HTERT RPE-1 (cell line): ENCODE data around the gene VWA3A.
"Not testable (repeated sequence)": the region's sequence is repeated elsewhere in the genome, so short reads cannot be mapped to it uniquely, and the experiment has no call there.

Experiments used
- in situ Hi-C: fragments of 300-500 bp; cut with MboI; formaldehyde crosslinking; loops from 4 replicates; pipeline ENCODE4 v1.14.3; 2020; ENCODE audit warnings: low sequenced_read_pairs

Gene VWA3A

DNA sequence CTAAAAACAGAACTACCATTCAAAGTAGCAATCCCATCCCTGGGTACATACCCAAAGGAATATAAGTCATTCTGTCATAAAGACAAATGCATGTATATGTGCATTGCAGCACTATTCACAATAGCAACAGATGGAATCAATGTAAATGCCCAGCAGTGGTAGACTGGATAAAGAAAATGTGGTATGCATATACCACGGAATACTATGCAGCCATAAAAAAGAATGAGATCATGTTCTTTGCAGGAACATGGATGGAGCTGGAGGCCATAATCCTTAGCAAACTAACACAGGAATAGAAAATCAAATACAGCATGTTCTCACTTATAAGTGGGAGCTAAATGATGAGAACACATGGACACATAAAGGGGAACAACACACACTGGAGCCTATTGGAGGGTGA is 36.2 kb downstream of the VWA3A start:
- in situ Hi-C loops = not testable (repeated sequence)

DNA sequence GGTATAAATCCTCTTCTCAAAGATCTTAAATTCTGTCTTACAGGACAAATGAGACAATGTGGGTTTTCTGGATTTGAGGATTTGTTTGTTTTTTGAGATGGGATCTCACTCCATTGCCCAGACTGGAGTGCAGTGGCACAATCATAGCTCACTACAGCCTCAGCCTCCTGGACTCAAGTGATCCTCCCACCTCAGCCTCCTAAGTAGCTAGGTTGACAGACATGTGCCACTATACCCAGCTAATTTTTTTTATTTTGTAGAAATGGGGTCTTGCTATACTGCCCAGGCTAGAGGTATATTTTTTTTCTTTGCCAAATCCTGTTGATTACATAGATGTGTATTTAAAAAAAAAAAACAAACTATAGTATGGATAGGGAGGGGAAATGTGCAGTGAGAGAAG is 38.2 kb downstream of the VWA3A start:
- in situ Hi-C loops = no loop called here

DNA sequence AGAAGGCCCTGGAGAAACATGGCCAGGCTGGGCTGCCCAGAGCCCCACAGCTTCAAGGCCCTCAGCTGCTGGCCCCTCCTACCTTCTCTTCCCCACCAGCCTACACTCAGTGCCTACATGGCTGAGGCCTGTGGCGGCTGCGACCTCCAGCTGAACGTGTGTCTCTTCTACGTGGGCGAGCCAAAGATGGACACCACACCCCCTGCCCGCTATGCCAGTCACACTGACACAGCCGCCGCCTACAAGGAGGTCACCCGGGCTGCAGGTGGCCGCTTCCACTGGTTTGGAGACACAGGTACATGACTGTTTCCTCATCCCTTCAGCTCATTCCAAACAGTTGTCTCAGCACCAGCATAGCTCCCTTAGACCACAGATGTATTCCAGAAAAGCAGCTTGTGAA is 40.5 kb downstream of the VWA3A start:
- in situ Hi-C loops = no loop called here

DNA sequence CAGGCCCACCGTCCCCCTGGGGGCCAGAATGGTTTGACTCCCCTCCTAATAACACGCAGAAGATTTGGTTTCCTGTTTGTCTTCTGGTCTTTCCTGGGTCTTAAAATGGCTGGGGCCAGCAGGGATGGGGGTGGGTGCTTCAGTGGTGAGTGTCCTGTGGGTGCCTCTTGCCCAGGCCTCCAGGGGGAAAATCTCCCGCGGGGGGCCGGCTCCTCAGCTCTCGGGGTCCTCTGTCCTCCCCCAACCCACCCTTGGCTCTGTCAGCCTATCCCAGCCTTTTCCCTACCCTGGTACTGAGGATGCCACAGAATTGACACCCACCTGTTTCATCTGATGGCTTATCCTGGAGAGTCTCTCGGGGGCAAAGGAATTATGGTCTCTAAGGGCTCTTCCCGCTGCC is 46.1 kb downstream of the VWA3A start:
- in situ Hi-C loops = no loop called here

DNA sequence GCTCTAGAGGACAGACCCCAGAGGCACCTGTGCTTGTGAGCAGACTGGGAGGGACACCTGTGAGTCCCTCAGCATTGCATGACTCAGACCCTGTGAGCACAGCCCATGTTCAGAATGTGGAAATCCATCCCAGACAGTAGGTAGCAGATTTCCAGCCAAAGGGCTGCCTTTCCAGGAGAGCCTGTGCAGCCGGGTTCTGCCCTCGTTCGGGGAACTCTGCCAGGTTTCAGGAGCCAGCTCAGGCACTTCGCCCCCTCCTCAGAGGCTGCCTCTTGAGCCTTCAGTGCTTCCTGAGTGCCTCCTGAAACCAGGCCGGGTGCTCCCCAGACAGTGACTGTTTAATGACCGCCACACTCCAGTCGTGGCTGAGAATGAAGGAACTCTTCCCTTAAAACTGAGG is 46.7 kb downstream of the VWA3A start:
- in situ Hi-C loops = no loop called here

DNA sequence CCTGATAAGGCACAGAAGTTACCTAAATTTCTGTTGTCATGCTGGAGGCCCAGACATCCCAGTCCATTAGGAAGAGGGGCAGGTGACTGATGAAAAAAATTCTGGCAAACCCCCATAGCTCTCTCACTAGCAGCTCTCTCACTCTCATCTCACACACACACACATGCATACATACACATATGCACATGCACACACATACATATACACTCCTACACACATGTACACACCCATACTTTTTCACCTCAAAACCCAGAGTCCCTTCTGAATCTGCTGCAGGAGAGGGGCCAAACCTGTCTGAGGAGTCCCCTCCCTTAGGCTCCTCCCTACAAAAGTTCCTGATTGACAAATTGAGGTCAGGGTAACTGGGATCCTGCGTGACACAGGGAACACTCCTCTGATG is 47.4 kb downstream of the VWA3A start:
- in situ Hi-C loops = no loop called here

DNA sequence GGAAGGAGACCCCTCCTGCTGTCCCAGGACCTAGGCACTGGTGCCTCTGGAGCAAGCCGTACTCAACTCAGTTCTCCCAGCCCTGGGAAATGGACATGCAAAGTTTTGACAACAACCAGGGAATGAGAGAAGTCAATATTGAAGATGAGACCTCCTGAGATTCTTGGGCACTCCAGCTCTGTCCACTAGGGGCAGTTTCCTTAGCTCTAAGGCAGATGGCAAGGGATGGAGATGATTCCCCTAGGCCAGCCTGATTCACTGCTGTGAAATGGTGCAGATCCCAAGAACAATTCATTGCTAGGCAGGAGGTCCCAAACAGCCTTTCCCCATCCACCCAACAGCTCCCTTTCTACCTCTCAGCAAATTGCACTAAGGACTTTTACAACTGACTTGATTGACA is 49.4 kb downstream of the VWA3A start:
- in situ Hi-C loops = no loop called here

DNA sequence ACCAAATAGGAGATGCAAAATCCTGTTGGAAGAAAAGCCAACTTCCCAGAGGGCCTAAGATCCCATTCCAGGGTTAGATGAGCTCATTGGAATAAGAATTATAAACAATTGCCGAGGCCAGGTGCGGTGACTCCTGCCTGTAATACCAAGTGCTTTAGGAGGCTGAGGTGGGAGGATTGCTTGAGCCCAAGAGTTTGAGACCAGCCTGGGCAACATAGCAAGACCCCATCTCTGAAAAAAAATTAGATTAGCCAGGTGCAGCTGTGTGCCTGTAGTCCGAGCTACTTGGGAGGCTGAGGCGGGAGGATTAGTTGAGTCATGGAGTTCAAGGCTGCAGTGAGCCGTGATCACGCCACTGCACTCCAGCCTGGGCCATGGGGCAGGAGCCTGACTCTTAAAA is 52.2 kb downstream of the VWA3A start:
- in situ Hi-C loops = no loop called here

DNA sequence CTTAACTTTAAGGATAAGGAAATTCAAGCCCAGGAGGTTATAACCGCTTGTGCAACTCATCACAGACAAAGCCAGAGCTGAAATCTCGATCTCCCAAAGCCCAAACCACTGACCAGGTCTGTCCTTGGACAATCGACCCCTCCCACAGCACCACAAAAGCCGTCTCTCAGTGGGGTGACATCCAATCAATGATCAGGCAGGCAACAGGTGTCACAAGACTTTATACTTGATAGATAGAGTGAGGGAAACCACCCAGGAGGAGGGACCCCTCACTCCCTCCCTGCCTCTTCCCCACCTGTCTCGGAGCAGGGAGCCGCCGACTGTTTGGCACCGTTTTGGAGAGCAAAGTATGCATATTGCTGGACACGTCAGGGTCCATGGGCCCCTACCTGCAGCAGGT is 55.5 kb downstream of the VWA3A start:
- in situ Hi-C loops = no loop called here

DNA sequence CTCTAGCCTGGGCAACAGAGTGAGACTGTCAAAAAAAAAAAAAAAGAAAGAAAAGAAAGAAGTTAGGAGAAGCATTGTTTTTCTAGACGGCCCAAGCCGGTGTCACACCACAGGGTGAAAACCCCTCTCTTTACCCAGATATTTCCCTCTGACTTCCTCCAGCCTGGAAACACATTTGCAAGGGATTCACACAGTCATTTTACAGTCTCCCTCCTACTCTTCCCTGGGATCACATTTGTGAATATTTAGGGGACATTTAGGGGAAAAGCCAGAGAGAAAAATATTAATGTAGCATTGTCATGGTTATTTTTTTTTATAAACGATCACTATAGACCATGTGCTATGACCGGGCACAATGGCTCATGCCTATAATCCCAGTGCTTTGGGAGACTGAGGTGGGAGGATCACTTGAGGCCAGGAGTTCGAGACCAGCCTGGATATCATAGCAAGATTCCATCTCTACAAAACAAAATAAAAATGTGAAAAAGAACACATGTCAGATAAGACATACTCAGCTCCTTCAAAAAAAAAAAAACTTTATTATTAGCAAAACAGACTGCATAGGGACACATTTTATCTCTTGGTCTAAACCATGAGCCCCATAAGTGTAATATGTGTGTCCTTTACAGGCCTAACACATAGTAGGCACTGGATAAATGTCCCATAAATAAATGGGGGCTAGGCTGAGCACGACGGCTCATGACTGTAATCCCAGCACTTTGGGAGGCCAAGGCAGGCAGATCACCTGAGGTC is 59.1 kb downstream of the VWA3A start:
- in situ Hi-C loops = no loop called here

DNA sequence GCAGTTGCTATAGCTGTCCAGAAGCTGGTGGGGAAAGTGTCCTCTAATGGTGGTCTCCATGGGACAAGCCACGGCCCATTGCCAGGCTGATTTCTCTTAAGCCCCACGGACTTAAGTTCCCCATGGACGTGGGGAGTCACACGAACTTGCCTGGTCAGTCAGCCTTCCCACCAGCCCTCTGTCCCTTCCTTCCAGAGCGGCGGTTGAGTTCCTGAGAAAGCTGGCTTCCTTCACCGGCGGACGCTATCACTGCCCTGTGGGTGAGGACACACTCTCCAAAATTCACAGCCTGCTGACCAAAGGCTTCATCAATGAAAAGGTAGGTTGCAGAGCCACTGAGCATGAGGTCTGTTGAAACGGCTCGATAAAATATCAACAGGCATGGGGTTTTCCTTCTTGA is 60.0 kb downstream of the VWA3A start:
- in situ Hi-C loops = no loop called here

DNA sequence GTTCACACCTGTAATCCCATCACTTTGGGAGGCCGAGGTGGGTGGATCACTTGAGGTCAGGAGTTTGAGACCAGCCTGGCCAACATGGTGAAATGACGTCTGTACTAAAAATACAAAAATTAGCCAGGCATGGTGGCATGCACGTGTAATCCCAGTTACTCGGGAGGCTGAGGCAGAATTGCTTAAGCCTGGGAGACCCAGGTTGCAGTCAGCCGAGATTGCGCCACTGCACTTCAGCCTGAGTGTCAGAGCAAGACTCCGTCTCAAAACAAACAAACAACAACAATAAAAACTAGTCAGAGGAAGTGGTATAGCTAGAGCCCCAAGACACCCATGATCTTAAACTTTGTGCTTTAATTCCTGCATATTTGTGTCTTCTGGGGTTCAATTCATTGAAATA is 60.7 kb downstream of the VWA3A start:
- in situ Hi-C loops = not testable (repeated sequence)

DNA sequence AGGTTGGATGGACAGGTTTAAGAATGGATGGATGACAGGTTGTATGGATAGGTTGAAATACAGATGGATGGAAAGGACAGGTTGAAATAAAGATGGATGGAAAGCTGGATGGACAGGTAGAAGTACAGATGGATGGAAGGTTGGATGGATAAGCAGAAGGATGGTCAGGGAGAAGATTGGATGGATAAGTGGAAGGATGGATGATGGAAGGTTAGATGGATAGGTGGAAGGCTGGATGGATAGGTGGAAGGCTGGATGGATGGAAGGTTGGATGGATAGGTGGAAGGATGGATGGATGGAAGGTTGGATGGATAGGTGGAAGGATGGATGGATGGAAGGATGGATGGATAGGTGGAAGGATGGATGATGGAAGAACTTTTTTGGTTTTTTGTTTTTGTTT is 69.1 kb downstream of the VWA3A start:
- in situ Hi-C loops = no loop called here

DNA sequence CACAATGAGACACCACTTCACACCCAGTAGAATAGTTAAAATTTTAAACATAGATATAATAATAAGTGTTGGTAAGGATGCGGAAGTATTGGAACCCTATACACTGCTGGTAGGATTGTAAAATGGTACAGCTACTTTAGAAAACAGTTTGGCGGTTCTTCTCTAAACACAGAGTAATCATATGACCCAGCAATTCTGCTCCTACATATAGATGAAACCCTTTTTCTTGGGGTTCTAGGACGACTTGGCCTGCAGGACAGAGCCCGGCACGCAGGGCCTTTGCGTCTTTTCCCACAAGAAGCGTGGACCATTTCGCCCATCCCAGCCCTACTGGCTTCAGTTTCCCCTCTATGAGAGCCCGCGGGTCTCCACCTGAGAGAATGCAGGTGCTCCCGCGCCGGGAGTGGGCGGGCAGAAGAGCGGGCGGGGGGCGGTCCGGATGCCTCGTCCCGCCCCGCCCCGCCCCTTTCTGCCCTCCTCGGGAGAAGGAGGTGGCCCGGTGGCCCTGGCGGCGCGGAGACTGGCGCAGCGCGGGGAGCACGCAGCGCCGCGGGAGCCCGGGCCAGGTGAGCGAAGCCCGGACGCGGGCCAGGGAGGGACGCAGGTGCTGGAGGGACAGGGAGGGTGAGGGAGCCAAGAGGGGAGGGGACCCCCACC is 69.8 kb downstream of the VWA3A start, which contains the start of gene SDR42E2:
Gene SDR42E2, plus strand, starts transcription at position 508 of the 657 bp plus-strand sequence. CDS start 3,077 bp downstream, outside the sequence.
- in situ Hi-C loops = no loop called here

DNA sequence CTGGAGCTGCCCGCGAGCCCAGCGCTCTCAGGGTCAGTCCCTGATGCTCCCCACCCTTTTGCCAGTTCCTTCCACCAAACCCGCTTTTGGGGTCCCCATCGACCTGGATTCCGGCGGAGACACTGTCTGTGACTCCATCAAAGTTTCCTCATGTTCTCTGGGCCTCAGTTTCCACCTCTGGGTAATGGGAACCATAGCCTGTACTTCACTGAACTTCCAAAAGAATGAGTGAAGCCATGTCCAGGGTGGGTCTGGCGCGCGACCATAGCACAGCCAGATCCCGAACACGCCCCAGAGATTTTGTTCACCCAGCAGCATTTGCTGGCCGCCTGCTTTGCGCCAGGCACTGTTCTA is 70.3 kb downstream of the VWA3A start:
- in situ Hi-C loops = no loop called here

DNA sequence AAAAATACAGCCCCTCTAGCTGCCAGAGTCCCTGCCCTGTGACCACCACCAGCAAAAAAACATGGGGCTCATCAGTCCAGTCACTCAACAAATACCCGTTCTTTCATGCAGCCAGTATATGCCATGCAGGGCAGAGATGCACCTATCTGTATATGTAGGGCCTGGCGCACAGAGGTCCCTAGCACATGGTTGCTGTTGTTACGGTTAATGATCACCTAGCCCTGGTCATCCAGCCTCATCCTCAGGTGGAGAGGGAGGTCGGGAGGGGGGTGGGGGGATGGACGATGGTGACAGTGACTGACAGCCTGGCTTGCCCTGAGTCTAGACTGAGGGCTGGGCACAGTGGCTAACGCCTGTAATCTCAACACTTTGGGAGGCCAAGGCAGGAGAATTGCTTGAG is 71.5 kb downstream of the VWA3A start:
- in situ Hi-C loops = no loop called here

DNA sequence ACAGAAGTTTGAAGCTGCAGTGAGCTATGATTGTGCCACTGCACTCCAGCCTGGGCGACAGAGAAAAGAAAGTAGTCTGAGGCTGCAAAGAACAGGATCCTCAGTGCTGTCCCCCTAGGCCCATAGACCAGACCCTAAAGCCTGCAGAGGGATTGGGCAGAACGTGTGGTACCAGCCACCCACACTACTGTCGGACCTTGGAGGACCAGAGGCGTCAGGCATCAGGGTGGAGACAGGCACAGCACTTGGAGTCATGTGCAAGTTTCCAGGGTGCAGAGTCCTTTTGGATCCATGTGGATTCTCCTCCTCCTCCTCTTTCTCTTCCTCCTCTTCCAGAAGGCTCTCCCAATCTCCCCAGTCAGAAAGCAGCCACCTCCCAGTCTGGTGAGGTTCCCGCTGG is 72.1 kb downstream of the VWA3A start:
- in situ Hi-C loops = no loop called here

DNA sequence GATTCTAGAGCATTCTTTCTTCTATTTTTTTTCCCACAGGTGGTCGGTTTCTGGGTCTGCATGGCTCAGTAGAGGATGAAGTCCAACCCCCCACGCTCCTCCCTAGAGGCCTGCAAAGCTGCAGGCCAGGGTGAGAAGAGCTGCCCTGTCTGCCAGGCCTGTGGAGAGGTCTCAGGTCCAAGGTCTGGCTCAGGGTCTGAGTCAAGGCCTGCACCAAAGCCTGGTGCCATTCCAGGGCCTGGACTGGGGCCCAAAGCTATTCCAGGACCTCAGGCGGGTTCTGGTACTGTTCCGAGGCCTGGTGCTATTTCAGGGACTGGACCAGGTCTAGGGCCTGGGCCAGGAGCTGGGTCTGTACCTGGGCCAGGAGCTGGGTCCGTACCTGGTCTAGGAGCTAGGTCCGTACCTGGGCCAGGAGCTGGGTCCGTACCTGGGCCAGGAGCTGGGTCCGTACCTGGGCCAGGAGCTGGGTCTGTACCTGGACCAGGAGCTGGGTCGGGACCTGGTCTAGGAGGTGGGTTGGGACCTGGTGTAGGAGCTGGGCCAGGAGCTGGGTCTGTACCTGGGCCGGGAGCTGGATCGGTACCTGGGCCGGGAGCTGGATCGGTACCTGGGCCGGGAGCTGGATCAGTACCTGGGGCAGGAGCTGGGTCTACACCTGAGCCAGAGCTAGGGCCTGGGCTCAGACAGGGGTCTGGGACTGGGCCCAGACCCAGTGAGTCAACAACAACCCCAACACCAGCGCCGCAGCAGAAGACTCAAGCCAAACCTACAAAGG is 73.4 kb downstream of the VWA3A start:
- in situ Hi-C loops = no loop called here

DNA sequence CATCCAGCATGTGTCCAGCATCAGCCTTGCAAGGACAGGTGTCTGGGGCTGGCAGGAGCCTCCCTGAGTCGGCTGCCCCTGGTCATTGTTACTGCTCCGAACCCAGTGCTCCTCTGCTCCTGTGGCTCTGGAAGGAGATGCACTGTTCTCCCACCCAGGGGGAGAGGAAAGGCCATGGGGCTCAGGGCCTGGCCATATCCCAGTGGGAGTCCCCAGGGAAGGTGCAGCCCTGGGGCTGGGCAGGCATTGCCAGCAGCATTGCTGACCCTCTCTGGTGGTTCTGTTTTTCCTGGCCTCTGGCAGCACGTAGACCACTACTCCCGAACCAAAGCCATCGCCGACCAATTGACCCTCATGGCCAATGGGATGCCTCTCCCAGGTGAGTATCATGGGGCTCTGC is 79.6 kb downstream of the VWA3A start:
- in situ Hi-C loops = no loop called here

DNA sequence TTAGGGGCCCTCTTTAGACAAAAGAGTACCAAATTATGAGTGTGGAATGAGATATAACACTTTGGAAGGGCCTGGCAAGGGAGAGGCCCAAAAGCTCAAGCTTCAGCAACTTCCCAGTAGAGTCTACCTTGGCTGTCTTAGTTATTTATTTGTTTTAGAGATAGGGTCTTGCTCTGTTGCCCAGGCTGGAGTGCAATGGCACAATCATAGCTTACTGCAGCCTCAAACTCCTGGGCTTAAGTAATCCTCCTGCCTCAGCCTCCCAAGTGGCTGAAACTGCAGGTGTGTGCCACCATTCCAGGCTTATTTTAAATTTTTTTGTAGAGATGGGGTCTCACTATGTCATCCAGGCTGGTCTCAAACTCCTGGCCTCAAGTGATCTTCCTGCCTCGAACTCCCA is 80.3 kb downstream of the VWA3A start:
- in situ Hi-C loops = not testable (repeated sequence)

DNA sequence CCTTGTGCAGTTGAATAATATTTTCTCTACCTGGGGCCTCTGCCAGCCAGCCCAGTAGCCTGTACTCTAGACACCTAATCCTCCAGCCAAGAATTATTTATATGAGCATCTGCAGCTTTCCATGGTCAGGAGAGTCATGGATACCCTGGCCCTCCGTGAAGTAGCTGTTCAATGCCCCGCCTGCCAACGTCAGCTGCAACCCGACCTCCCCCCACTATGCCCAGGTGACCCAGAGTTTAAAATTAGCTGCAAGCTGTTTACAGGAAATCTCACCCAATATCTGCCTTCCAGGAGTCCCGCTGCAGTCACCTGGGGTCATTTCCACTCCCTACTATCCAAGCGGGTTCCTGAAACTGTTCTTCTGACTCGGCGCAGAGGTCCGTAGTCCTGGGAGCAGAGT is 82.3 kb downstream of the VWA3A start:
- in situ Hi-C loops = no loop called here
